Esophagus (tissue), 2 donors: ENCODE data around the gene IL18R1. TPM values are rescaled to one million over a fixed set of nuclear protein-coding genes. Genes with fewer than 3 reads are reported as not detected.

Experiments
- H3K27ac ChIP-seq, 2 donors: one replicate each; pipeline ENCODE4 v1.5.1; 2013; ENCODE audit warnings: low read depth in 2 of 2, mild to moderate bottlenecking in 2 of 2, inconsistent platforms in 1 of 2, low read length in 1 of 2, moderate library complexity in 1 of 2
- H3K27me3 ChIP-seq, 2 donors: one replicate each; pipeline ENCODE4 v1.6.1; 2013; ENCODE audit warnings: low read length in 2 of 2, control low read depth in 1 of 2, mild to moderate bottlenecking in 1 of 2; ENCODE audit not compliant: insufficient read depth in 2 of 2, control insufficient read depth in 1 of 2
- H3K36me3 ChIP-seq, 2 donors: one replicate each; pipeline ENCODE4 v1.6.1; 2013; ENCODE audit warnings: low read length in 1 of 2; ENCODE audit not compliant: control insufficient read depth in 2 of 2, insufficient read depth in 2 of 2
- H3K4me1 ChIP-seq, 2 donors: one replicate each; pipeline ENCODE4 v1.6.1; 2013; ENCODE audit warnings: low read length in 1 of 2; ENCODE audit not compliant: control insufficient read depth in 2 of 2, insufficient read depth in 2 of 2
- H3K4me3 ChIP-seq, 2 donors: one replicate each; pipeline ENCODE4 v1.5.1; 2013; ENCODE audit warnings: low read length in 2 of 2, mild to moderate bottlenecking in 2 of 2, low read depth in 1 of 2, moderate library complexity in 1 of 2
- H3K9me3 ChIP-seq, 2 donors: one replicate each; pipeline ENCODE4 v1.6.1; 2013; ENCODE audit warnings: mild to moderate bottlenecking in 2 of 2, low read depth in 1 of 2, low read length in 1 of 2, moderate library complexity in 1 of 2; ENCODE audit not compliant: control insufficient read depth in 2 of 2, insufficient read depth in 1 of 2
- WGBS, 2 donors: extraction: QIAGEN DNeasy Blood & Tissue Kit; methylation state at CpG; one replicate each; pipeline ENCODE4 v1.1.7; 2013; 5-methylcytosine and 5-hydroxymethylcytosine counted together
- polyA plus RNA-seq, 2 donors: library from polyadenylated mRNA; stranded (reverse); fragments of 200-250 nt; gene quantifications; one replicate each; pipeline ENCODE4 v1.2.3, GENCODE V29; 2013
- donor health status: healthy with polysubstance abuse.
- donor health status: Bipolar disorder and iron deficiency.

Gene IL18R1
- polyA plus RNA-seq, 2 donors = 0.83 to 0.95 TPM

- Histone ChIP-seq H3K36me3 (no peaks in the 10 kb centered on the region), H3K27me3 (no peaks in the 10 kb centered on the region), H3K9me3 (peaks cover 0 to 2% of the 10 kb centered on the region in 2 donors), H3K4me3 (no peak overlapping the region), H3K27ac (no peak overlapping the region), H3K4me1 (no peaks in the 10 kb centered on the region)
- WGBS, 2 donors = 56 to 77% methylated on average over 3 of the region's 3 CpGs
These were observed 3.9 kb downstream of the IL18R1 start for GRCh38 chr2:102359527-102359926.

- no peak overlapping the region for H3K4me3 ChIP-seq
- H3K27me3 ChIP-seq = no peaks in the 10 kb centered on the region
- peaks cover 0 to 8% of the 10 kb centered on the region in 2 donors for H3K9me3 ChIP-seq
- H3K27ac ChIP-seq = no peak overlapping the region
- no peaks in the 10 kb centered on the region for H3K36me3 ChIP-seq
- H3K4me1 ChIP-seq = no peaks in the 10 kb centered on the region
- 78 to 89% methylated on average over 5 of the region's 5 CpGs for WGBS, 2 donors
These were observed 6.1 kb downstream of the IL18R1 start for GRCh38 chr2:102361632-102362241.

GRCh38 chr2:102365763-102366162 lies 10.2 kb downstream of the IL18R1 start:
- Histone ChIP-seq H3K4me3 (no peak overlapping the region), H3K27me3 (no peaks in the 10 kb centered on the region), H3K9me3 (peaks cover 0 to 8% of the 10 kb centered on the region in 2 donors), H3K36me3 (no peaks in the 10 kb centered on the region), H3K4me1 (no peaks in the 10 kb centered on the region), H3K27ac (no peak overlapping the region)
- WGBS, 2 donors = 84 to 86% methylated on average over 1 of the region's 1 CpG

- H3K36me3 ChIP-seq = no peaks in the 10 kb centered on the region
- no peaks in the 10 kb centered on the region for H3K27me3 ChIP-seq
- H3K9me3 ChIP-seq = peaks cover 0 to 8% of the 10 kb centered on the region in 2 donors
- no peak overlapping the region for H3K4me3 ChIP-seq
- H3K27ac ChIP-seq = peak overlapping the region in 1 of 2 donors; percentile 27
- H3K4me1 ChIP-seq = no peaks in the 10 kb centered on the region
- WGBS, 2 donors = 77 to 82% methylated on average over 3 of the region's 3 CpGs
These were observed 11.0 kb downstream of the IL18R1 start for GRCh38 chr2:102366406-102367112.

- Histone ChIP-seq H3K4me1 (no peaks in the 10 kb centered on the region), H3K27me3 (no peaks in the 10 kb centered on the region), H3K9me3 (peaks cover 0 to 8% of the 10 kb centered on the region in 2 donors), H3K36me3 (no peaks in the 10 kb centered on the region), H3K27ac (no peak overlapping the region), H3K4me3 (no peak overlapping the region)
- 79% methylated on average over 6 of the region's 6 CpGs for WGBS, 2 donors
These were observed 11.9 kb downstream of the IL18R1 start for GRCh38 chr2:102367331-102367971.

- Histone ChIP-seq H3K36me3 (no peaks in the 10 kb centered on the region), H3K27me3 (no peaks in the 10 kb centered on the region), H3K4me3 (no peak overlapping the region), H3K9me3 (peaks cover 0 to 6% of the 10 kb centered on the region in 2 donors), H3K4me1 (no peaks in the 10 kb centered on the region), H3K27ac (peak overlapping the region in 1 of 2 donors; percentile 38)
- WGBS, 2 donors = 85 to 87% methylated on average over 5 of the region's 5 CpGs
These were observed 13.0 kb downstream of the IL18R1 start for GRCh38 chr2:102368461-102369109.

GRCh38 chr2:102369866-102370265 lies 14.3 kb downstream of the IL18R1 start:
- Histone ChIP-seq H3K27me3 (no peaks in the 10 kb centered on the region), H3K9me3 (peaks cover 0 to 6% of the 10 kb centered on the region in 2 donors), H3K36me3 (no peaks in the 10 kb centered on the region), H3K27ac (no peak overlapping the region), H3K4me1 (no peaks in the 10 kb centered on the region), H3K4me3 (no peak overlapping the region)
- 92 to 98% methylated on average over 1 of the region's 1 CpG for WGBS, 2 donors

- Histone ChIP-seq H3K36me3 (peaks cover 0 to 2% of the 10 kb centered on the region in 2 donors), H3K27me3 (no peaks in the 10 kb centered on the region), H3K4me3 (no peak overlapping the region), H3K9me3 (no peaks in the 10 kb centered on the region), H3K4me1 (no peaks in the 10 kb centered on the region), H3K27ac (no peak overlapping the region)
- WGBS, 2 donors = 66 to 76% methylated on average over 1 of the region's 1 CpG
These were observed 20.5 kb downstream of the IL18R1 start for GRCh38 chr2:102376052-102376591.

- Histone ChIP-seq H3K4me3 (no peak overlapping the region), H3K27ac (no peak overlapping the region), H3K27me3 (no peaks in the 10 kb centered on the region), H3K9me3 (peaks cover 0 to 3% of the 10 kb centered on the region in 2 donors), H3K36me3 (peaks cover 0 to 3% of the 10 kb centered on the region in 2 donors), H3K4me1 (no peaks in the 10 kb centered on the region)
These were observed 28.1 kb downstream of the IL18R1 start for GRCh38 chr2:102383722-102384121.
